Endothelial cell of umbilical vein (primary cell): ENCODE measurements around the gene COL23A1. TPM values are rescaled to one million over a fixed set of nuclear protein-coding genes. Genes with fewer than 3 reads are reported as not detected.

Experiments
- BruUV-seq: library from RNA; stranded (reverse); fragments of 400-500 nt; replicated peaks from 2 replicates; lab custom pipeline; 2021; lab: Mats Ljungman, UMichigan
- CTCF ChIA-PET: fragments of 300-600, 350-600 bp; sonication (Branson Sonifier 250); formaldehyde crosslinking; loops from one replicate; lab custom pipeline; 2021; ENCODE audit warnings: antibody characterized with exemption, inconsistent platforms; lab: Charles Lee
- POLR2A ChIA-PET: fragments of 300-600, 350-600 bp; sonication (Branson Sonifier 250); formaldehyde crosslinking; loops from one replicate; lab custom pipeline; 2021; ENCODE audit warnings: antibody characterized with exemption, inconsistent platforms; lab: Charles Lee
- DNase-seq: peaks from one replicate; pipeline ENCODE4 v3.0.0-alpha.2; 2011; ENCODE audit warnings: low read depth, low spot score
- FAIRE-seq: peaks from 2 replicates; lab custom pipeline; 2011; peaks lifted over from hg19 to GRCh38; lab: Jason Lieb, UNC
- H2AFZ ChIP-seq: 2 replicates; pipeline ENCODE4 v1.6.0; 2012; ENCODE audit warnings: low read depth, low read length, control low read depth, inconsistent platforms
- H3K27ac ChIP-seq: 2 replicates; pipeline ENCODE4 v1.5.1; 2011; ENCODE audit warnings: low read depth, mild to moderate bottlenecking, control low read depth, low read length, moderate library complexity; ENCODE audit not compliant: insufficient read depth
- H3K27me3 ChIP-seq, 2 experiments: 2 replicates each; pipeline versions ENCODE4 v1.6.0 to v1.6.1; 2011; ENCODE audit warnings: low read length in 2 of 2, mixed read lengths in 1 of 2; ENCODE audit not compliant: control insufficient read depth in 2 of 2, insufficient read depth in 2 of 2
- H3K36me3 ChIP-seq, 2 experiments: 2 replicates in 1 of 2; 3 replicates in 1 of 2; pipeline ENCODE4 v1.5.1; 2011; ENCODE audit warnings: low read length in 2 of 2, mild to moderate bottlenecking in 1 of 2, moderate library complexity in 1 of 2; ENCODE audit not compliant: control insufficient read depth in 2 of 2, insufficient read depth in 2 of 2; ENCODE audit errors: extremely low read depth in 1 of 2
- H3K4me1 ChIP-seq: 3 replicates; pipeline ENCODE4 v1.5.1; 2011; ENCODE audit warnings: mild to moderate bottlenecking, low read length; ENCODE audit not compliant: control insufficient read depth, insufficient read depth; ENCODE audit errors: extremely low read depth
- H3K4me2 ChIP-seq: 2 replicates; pipeline ENCODE4 v1.6.1; 2011; ENCODE audit warnings: low read length, control low read depth, mixed read lengths; ENCODE audit not compliant: insufficient read depth
- H3K4me3 ChIP-seq, 3 experiments: fragments of 200-600 bp in 1 of 3; sonication (generic), shearing (Covaris generic) in 1 of 3; replicated peaks in 1 of 3; 2 replicates each; pipeline ENCODE4 v1.5.1; 2011 to 2016; ENCODE audit warnings: control low read depth in 3 of 3, low read length in 3 of 3, mild to moderate bottlenecking in 2 of 3, inconsistent platforms in 1 of 3, low read depth in 1 of 3, moderate library complexity in 1 of 3; ENCODE audit not compliant: insufficient read depth in 1 of 3
- H3K79me2 ChIP-seq: 2 replicates; pipeline ENCODE4 v1.6.0; 2012; ENCODE audit warnings: low read length, inconsistent platforms; ENCODE audit not compliant: control insufficient read depth, insufficient read depth
- H3K9ac ChIP-seq: replicated peaks from 2 replicates; pipeline ENCODE3; 2011; ENCODE audit warnings: low read length, control low read depth; ENCODE audit not compliant: insufficient read depth; ENCODE audit errors: extremely low read depth
- H3K9me1 ChIP-seq: replicated peaks from 3 replicates; pipeline ENCODE4 v1.6.0; 2011; ENCODE audit warnings: mild to moderate bottlenecking, low read length; ENCODE audit not compliant: control insufficient read depth, insufficient read depth; ENCODE audit errors: extremely low read depth
- H3K9me3 ChIP-seq: replicated peaks from 2 replicates; pipeline ENCODE4 v1.5.1; 2012; ENCODE audit warnings: low read length, inconsistent platforms; ENCODE audit not compliant: control insufficient read depth, insufficient read depth
- H4K20me1 ChIP-seq: replicated peaks from 2 replicates; pipeline ENCODE3; 2011; ENCODE audit warnings: mild to moderate bottlenecking, low read length; ENCODE audit not compliant: control insufficient read depth, insufficient read depth; ENCODE audit errors: extremely low read depth
- EZH2 ChIP-seq: IDR thresholded peaks from 2 replicates; pipeline ENCODE4 v1.6.1; 2012; ENCODE audit warnings: borderline replicate concordance, low read depth, mild to moderate bottlenecking, moderate library complexity, low read length, inconsistent platforms; ENCODE audit not compliant: severe bottlenecking
- FOS ChIP-seq: IDR thresholded peaks from 2 replicates; pipeline ENCODE4 v1.6.1; 2011; ENCODE audit warnings: mild to moderate bottlenecking, low read length, moderate library complexity, borderline replicate concordance; ENCODE audit not compliant: insufficient read depth
- GATA2 ChIP-seq: IDR thresholded peaks from 2 replicates; pipeline ENCODE4 v1.7.0; 2011; ENCODE audit warnings: low read depth, mild to moderate bottlenecking, moderate library complexity, mixed read lengths, low read length; ENCODE audit not compliant: insufficient read length, insufficient read depth
- JUN ChIP-seq: IDR thresholded peaks from 2 replicates; pipeline ENCODE4 v1.6.1; 2011; ENCODE audit warnings: borderline replicate concordance, low read depth; ENCODE audit not compliant: insufficient read length, insufficient read depth
- MYC ChIP-seq: IDR thresholded peaks from one replicate; pipeline ENCODE4 v1.6.1; 2011; ENCODE audit warnings: mild to moderate bottlenecking, low read depth, low read length
- POLR2A ChIP-seq: IDR thresholded peaks from 2 replicates; pipeline ENCODE4 v1.6.1; 2012; ENCODE audit warnings: low read depth, mild to moderate bottlenecking, control low read depth, low read length
- POLR2AphosphoS5 ChIP-seq: IDR thresholded peaks from 2 replicates; pipeline ENCODE4 v1.6.1; 2012; ENCODE audit warnings: low read depth, mild to moderate bottlenecking, control low read depth, low read length, moderate library complexity; ENCODE audit not compliant: insufficient read depth
- dilution Hi-C: fragments of 300-500 bp; cut with MboI; formaldehyde crosslinking; loops from one replicate; pipeline ENCODE4 v1.15.0; 2019; ENCODE audit warnings: low sequenced_read_pairs; ENCODE audit not compliant: extremely low pct_ligation_motif_present
- intact Hi-C: fragments of 100-400 bp; cut with micrococcal nuclease; formaldehyde crosslinking; loops from one replicate; pipeline ENCODE4 v1.10.0; 2022
- polyA plus RNA-seq, 4 experiments: library from polyadenylated mRNA; depleted of rRNA in 3 of 4; stranded (reverse) in 3 of 4; unstranded in 1 of 4; fragments of >200 nt; gene quantifications; 2 replicates each; pipeline versions ENCODE4 v1.2.1 to v1.2.3, GENCODE V29; 2011 to 2012; ENCODE audit warnings: missing spikeins in 1 of 4
- total RNA-seq: library from RNA; stranded (reverse); gene quantifications from 2 replicates; pipeline ENCODE4 v1.2.3, GENCODE V29; 2021
- TF ChIP-seq, protein P1 (sequence below): IDR thresholded peaks from 2 replicates; pipeline ENCODE4 v1.6.1; 2011; ENCODE audit not compliant: insufficient read depth, insufficient read length
- TF ChIP-seq, protein P2 (sequence below), 2 donors: IDR thresholded peaks; 1 replicate in 1 of 2; 2 replicates in 1 of 2; pipeline ENCODE4 v1.5.1; 2011; ENCODE audit warnings: low read length in 2 of 2, mild to moderate bottlenecking in 2 of 2, moderate library complexity in 2 of 2, control low read depth in 1 of 2, inconsistent platforms in 1 of 2, low read depth in 1 of 2; ENCODE audit not compliant: insufficient read depth in 1 of 2; ENCODE audit errors: extremely low read depth in 1 of 2

COL23A1 gene
- total and polyA plus RNA-seq, 2 donors (not counting 3 experiments of a cell fraction or from before 2014, with no cell fraction given), result not detected

DNA sequence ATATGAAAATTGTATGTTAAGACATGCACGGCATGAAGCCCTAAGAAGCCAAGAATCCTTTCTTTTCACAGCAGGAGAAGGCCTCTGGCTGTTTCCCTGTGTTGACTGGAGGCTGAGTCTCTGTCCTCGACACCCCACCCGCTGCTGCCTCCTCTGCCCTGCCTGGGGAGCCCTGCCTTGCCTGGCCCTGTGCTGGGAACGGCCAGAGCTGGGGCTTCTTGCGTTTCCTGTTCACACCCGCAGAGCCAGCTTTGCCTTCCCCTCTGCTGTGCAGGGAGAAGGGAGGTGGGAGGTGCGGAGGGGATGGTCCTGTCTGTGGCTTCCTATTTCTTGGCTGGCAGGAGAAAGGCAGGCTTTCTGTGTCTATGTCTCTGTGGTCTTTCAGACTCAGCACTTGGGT lies 396.2 kb downstream of the COL23A1 start:
- no peaks in the 10 kb centered on the region for H3K79me2 ChIP-seq
- H3K27me3 ChIP-seq, result peaks cover 3 to 12% of the 10 kb centered on the region in 2 experiments
- ChIA-PET POLR2A (no interaction called here), CTCF (no interaction called here)
- no peaks in the 10 kb centered on the region for H3K9me3 ChIP-seq
- intact Hi-C loops, result no loop called here
- TF ChIP-seq JUN (no peak), MYC (no peak), GATA2 (no peak), POLR2AphosphoS5 (no peak), POLR2A (no peak), FOS (no peak), EZH2 (no peak)
- TF ChIP-seq, protein P1, sequence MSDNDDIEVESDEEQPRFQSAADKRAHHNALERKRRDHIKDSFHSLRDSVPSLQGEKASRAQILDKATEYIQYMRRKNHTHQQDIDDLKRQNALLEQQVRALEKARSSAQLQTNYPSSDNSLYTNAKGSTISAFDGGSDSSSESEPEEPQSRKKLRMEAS, result no peak
- TF ChIP-seq, protein P2, sequence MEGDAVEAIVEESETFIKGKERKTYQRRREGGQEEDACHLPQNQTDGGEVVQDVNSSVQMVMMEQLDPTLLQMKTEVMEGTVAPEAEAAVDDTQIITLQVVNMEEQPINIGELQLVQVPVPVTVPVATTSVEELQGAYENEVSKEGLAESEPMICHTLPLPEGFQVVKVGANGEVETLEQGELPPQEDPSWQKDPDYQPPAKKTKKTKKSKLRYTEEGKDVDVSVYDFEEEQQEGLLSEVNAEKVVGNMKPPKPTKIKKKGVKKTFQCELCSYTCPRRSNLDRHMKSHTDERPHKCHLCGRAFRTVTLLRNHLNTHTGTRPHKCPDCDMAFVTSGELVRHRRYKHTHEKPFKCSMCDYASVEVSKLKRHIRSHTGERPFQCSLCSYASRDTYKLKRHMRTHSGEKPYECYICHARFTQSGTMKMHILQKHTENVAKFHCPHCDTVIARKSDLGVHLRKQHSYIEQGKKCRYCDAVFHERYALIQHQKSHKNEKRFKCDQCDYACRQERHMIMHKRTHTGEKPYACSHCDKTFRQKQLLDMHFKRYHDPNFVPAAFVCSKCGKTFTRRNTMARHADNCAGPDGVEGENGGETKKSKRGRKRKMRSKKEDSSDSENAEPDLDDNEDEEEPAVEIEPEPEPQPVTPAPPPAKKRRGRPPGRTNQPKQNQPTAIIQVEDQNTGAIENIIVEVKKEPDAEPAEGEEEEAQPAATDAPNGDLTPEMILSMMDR (IDR thresholded peaks at IDR 0.05; ENCODE audit: extremely low read depth in 1 of 2, insufficient read depth in 1 of 2, low read depth in 1 of 2, low read length in 2 of 2), result no peak
- dilution Hi-C loops, result no loop called here
- no peak overlapping the region for H3K27ac ChIP-seq
- BruUV-seq, result no TSS peak
- H2AFZ ChIP-seq, result no peak overlapping the region
- H3K4me2 ChIP-seq, result no peak overlapping the region
- no peak for FAIRE-seq
- no peaks in the 10 kb centered on the region for H3K4me1 ChIP-seq
- no peaks in the 10 kb centered on the region for H3K9me1 ChIP-seq
- no peaks in the 10 kb centered on the region for H4K20me1 ChIP-seq
- no peak overlapping the region for H3K4me3 ChIP-seq
- no peaks in the 10 kb centered on the region for H3K36me3 ChIP-seq
- H3K9ac ChIP-seq, result no peak overlapping the region
- DNase-seq, result no peak
